H1 (cell line): ENCODE data around the gene TFPT. TPM values are rescaled to one million over a fixed set of nuclear protein-coding genes. Genes with fewer than 3 reads are reported as not detected.

Source experiments
- CTCF ChIA-PET: fragments of 300-600 bp; sonication (Branson Sonifier 250); formaldehyde crosslinking; loops from one replicate; lab custom pipeline; 2021; ENCODE audit not compliant: partially characterized antibody; lab: Charles Lee
- POLR2A ChIA-PET: fragments of 300-600 bp; sonication (Branson Sonifier 250); formaldehyde crosslinking; loops from one replicate; lab custom pipeline; 2021; ENCODE audit warnings: inconsistent platforms; ENCODE audit not compliant: partially characterized antibody; lab: Charles Lee
- DNase-seq, 2 experiments: peaks; one replicate each; pipeline versions ENCODE4 v3.0.0 to v3.0.0-alpha.2; 2010 to 2022; ENCODE audit warnings: low spot score in 2 of 2, low read depth in 1 of 2, mixed read lengths in 1 of 2
- FAIRE-seq: peaks from 2 replicates; lab custom pipeline; 2011; peaks lifted over from hg19 to GRCh38; lab: Jason Lieb, UNC
- H2AFZ ChIP-seq: 2 replicates; pipeline ENCODE4 v1.8.1; 2012; ENCODE audit warnings: low read length, inconsistent platforms
- H2AK5ac ChIP-seq: 2 replicates; pipeline ENCODE4 v1.6.1; 2013; ENCODE audit warnings: low read depth, low read length
- H2BK120ac ChIP-seq: replicated peaks from 2 replicates; pipeline ENCODE3; 2013; ENCODE audit warnings: low read depth, low read length, inconsistent platforms
- H2BK12ac ChIP-seq: 2 replicates; pipeline ENCODE4 v1.6.1; 2013; ENCODE audit warnings: low read depth, low read length
- H2BK15ac ChIP-seq: 2 replicates; pipeline ENCODE4 v1.6.1; 2013; ENCODE audit warnings: low read length
- H2BK20ac ChIP-seq: 2 replicates; pipeline ENCODE4 v1.6.1; 2013; ENCODE audit warnings: low read length
- H2BK5ac ChIP-seq: 2 replicates; pipeline ENCODE4 v1.6.1; 2013; ENCODE audit warnings: low read depth, low read length
- H3K14ac ChIP-seq: 2 replicates; pipeline ENCODE4 v1.6.1; 2013; ENCODE audit warnings: inconsistent platforms; ENCODE audit not compliant: insufficient read length
- H3K18ac ChIP-seq: 2 replicates; pipeline ENCODE4 v1.6.1; 2013; ENCODE audit warnings: low read length; ENCODE audit errors: extremely low read depth
- H3K23ac ChIP-seq: 2 replicates; pipeline ENCODE4 v1.6.1; 2013; ENCODE audit warnings: inconsistent platforms; ENCODE audit not compliant: insufficient read length
- H3K23me2 ChIP-seq: 2 replicates; pipeline ENCODE4 v1.6.1; 2013; ENCODE audit warnings: low read depth, low read length
- H3K27ac ChIP-seq: 2 replicates; pipeline ENCODE4 v1.6.1; 2011; ENCODE audit warnings: low read depth, low read length, inconsistent platforms
- H3K27me3 ChIP-seq, 4 experiments: replicated peaks in 1 of 4; 1 replicate in 1 of 4; 2 replicates in 3 of 4; pipeline versions ENCODE4 v1.6.1 to v1.8.1; 2011 to 2013; ENCODE audit warnings: low read length in 3 of 4, mild to moderate bottlenecking in 3 of 4, inconsistent platforms in 2 of 4, mixed read lengths in 2 of 4, moderate library complexity in 1 of 4; ENCODE audit not compliant: control insufficient read depth in 3 of 4, insufficient read depth in 3 of 4; ENCODE audit errors: extremely low read depth in 1 of 4
- H3K36me3 ChIP-seq, 4 experiments: 2 replicates each; pipeline versions ENCODE4 v1.6.1 to v1.8.1; 2011 to 2013; ENCODE audit warnings: mild to moderate bottlenecking in 4 of 4, low read length in 3 of 4, moderate library complexity in 2 of 4, control low read depth in 1 of 4, inconsistent platforms in 1 of 4; ENCODE audit not compliant: insufficient read depth in 4 of 4, control insufficient read depth in 2 of 4
- H3K4ac ChIP-seq: replicated peaks from 2 replicates; pipeline ENCODE3; 2013; ENCODE audit warnings: low read length, low read depth, mixed read lengths, inconsistent platforms; ENCODE audit not compliant: insufficient read length
- H3K4me1 ChIP-seq, 4 experiments: replicated peaks in 1 of 4; 1 replicate in 1 of 4; 2 replicates in 3 of 4; pipeline versions ENCODE4 v1.6.1 to v1.8.1; 2011 to 2013; ENCODE audit warnings: low read length in 3 of 4, inconsistent platforms in 2 of 4, mixed read lengths in 1 of 4; ENCODE audit not compliant: insufficient read depth in 4 of 4, control insufficient read depth in 3 of 4
- H3K4me2 ChIP-seq, 2 experiments: 2 replicates each; pipeline versions ENCODE4 v1.6.1 to v1.8.1; 2011 to 2013; ENCODE audit warnings: low read depth in 2 of 2, low read length in 2 of 2, control low read depth in 1 of 2, inconsistent platforms in 1 of 2, mild to moderate bottlenecking in 1 of 2; ENCODE audit not compliant: insufficient read depth in 1 of 2
- H3K4me3 ChIP-seq, 4 experiments: fragments of 200-600, 300-600 bp in 1 of 4; sonication (generic), shearing (Covaris generic), sonication (Bioruptor Twin) in 1 of 4; 2 replicates each; pipeline versions ENCODE4 v1.5.1 to v1.8.1; 2011 to 2016; ENCODE audit warnings: low read length in 4 of 4, low read depth in 3 of 4, control low read depth in 2 of 4, inconsistent platforms in 2 of 4, mild to moderate bottlenecking in 2 of 4, mixed read lengths in 1 of 4, moderate library complexity in 1 of 4; ENCODE audit not compliant: insufficient read depth in 2 of 4; ENCODE audit errors: extremely low read depth in 1 of 4
- H3K56ac ChIP-seq: replicated peaks from 2 replicates; pipeline ENCODE3; 2013; ENCODE audit warnings: low read depth, mild to moderate bottlenecking, mixed read lengths, low read length, inconsistent platforms; ENCODE audit not compliant: insufficient read length
- H3K79me1 ChIP-seq: 2 replicates; pipeline ENCODE4 v1.6.1; 2013; ENCODE audit warnings: low read depth, low read length, control low read depth
- H3K79me2 ChIP-seq, 2 experiments: 2 replicates each; pipeline versions ENCODE4 v1.6.1 to v1.8.1; 2012 to 2013; ENCODE audit warnings: low read length in 2 of 2, mild to moderate bottlenecking in 2 of 2, inconsistent platforms in 1 of 2; ENCODE audit not compliant: insufficient read depth in 2 of 2, control insufficient read depth in 1 of 2
- H3K9ac ChIP-seq, 4 experiments: replicated peaks in 1 of 4; 1 replicate in 1 of 4; 2 replicates in 3 of 4; pipeline versions ENCODE4 v1.6.1 to v1.8.1; 2011 to 2013; ENCODE audit warnings: low read depth in 3 of 4, low read length in 3 of 4, control low read depth in 2 of 4, mild to moderate bottlenecking in 2 of 4, moderate library complexity in 2 of 4, inconsistent platforms in 1 of 4; ENCODE audit errors: extremely low read depth in 1 of 4
- H3K9me3 ChIP-seq, 2 experiments: 2 replicates each; pipeline versions ENCODE4 v1.6.1 to v1.8.1; 2012 to 2013; ENCODE audit warnings: mild to moderate bottlenecking in 2 of 2, moderate library complexity in 2 of 2, control low read depth in 1 of 2, inconsistent platforms in 1 of 2, low read depth in 1 of 2, low read length in 1 of 2, mixed read lengths in 1 of 2; ENCODE audit not compliant: insufficient read depth in 2 of 2
- H4K20me1 ChIP-seq, 2 experiments: replicated peaks in 1 of 2; 2 replicates each; pipeline versions ENCODE3 to v1.8.1; 2011 to 2013; ENCODE audit warnings: inconsistent platforms in 2 of 2, low read length in 2 of 2, mild to moderate bottlenecking in 1 of 2; ENCODE audit not compliant: insufficient read depth in 2 of 2, control insufficient read depth in 1 of 2
- H4K5ac ChIP-seq: 2 replicates; pipeline ENCODE4 v1.6.1; 2013; ENCODE audit warnings: low read length, low read depth, mixed read lengths, inconsistent platforms; ENCODE audit not compliant: insufficient read length
- H4K8ac ChIP-seq: 2 replicates; pipeline ENCODE4 v1.8.0; 2013; ENCODE audit warnings: mild to moderate bottlenecking, moderate library complexity, low read length, inconsistent platforms; ENCODE audit not compliant: insufficient read depth; ENCODE audit errors: extremely low read depth
- H4K91ac ChIP-seq: replicated peaks from 2 replicates; pipeline ENCODE3; 2013; ENCODE audit warnings: low read length, mixed read lengths, inconsistent platforms; ENCODE audit not compliant: insufficient read length
- EGR1 ChIP-seq: IDR thresholded peaks from 2 replicates; pipeline ENCODE4 v1.6.1; 2011; ENCODE audit warnings: low read depth, low read length, borderline replicate concordance
- SP1 ChIP-seq: IDR thresholded peaks from 2 replicates; pipeline ENCODE4 v1.6.1; 2011; ENCODE audit warnings: low read depth, low read length
- WGBS, 2 experiments: shearing (Covaris generic) in 1 of 2; methylation state at CpG; one replicate each; pipeline versions ENCODE4 v1.1.6 to v1.1.7; 2013 to 2015; ENCODE audit warnings: low lambda C conversion rate in 2 of 2, mixed read lengths in 2 of 2, inconsistent platforms in 1 of 2, low coverage in 1 of 2, missing lambda C conversion rate in 1 of 2; ENCODE audit not compliant: insufficient replicate concordance in 2 of 2, insufficient coverage in 1 of 2, insufficient read length in 1 of 2; ENCODE audit errors: extremely low coverage in 1 of 2, missing lambda C conversion rate in 1 of 2; 5-methylcytosine and 5-hydroxymethylcytosine counted together
- polyA plus RNA-seq, 7 experiments: library from polyadenylated mRNA; depleted of rRNA in 3 of 7; stranded (reverse) in 5 of 7; unstranded in 2 of 7; fragments of >200 nt in 5 of 7; fragments of 200-250 nt in 2 of 7; gene quantifications; 1 replicate in 5 of 7; 2 replicates in 1 of 7; 4 replicates in 1 of 7; pipeline versions ENCODE4 v1.2.1 to v1.2.3, GENCODE V29; 2011 to 2013; ENCODE audit warnings: missing spikeins in 2 of 7, mixed read lengths in 2 of 7
- total RNA-seq: library from RNA; stranded (reverse); fragmentation: NEBNext Ultra II Directional; extraction: Animal tissue kit (Norgen Biotek cat#: 25700); gene quantifications from 2 replicates; pipeline ENCODE4 v1.2.1, GENCODE V29; 2021

Gene TFPT
- total and polyA plus RNA-seq, 2 of the 8 experiments (the other 6 are each of a cell fraction or from before 2014, with no cell fraction given): 10.4 to 17.7 TPM

DNA sequence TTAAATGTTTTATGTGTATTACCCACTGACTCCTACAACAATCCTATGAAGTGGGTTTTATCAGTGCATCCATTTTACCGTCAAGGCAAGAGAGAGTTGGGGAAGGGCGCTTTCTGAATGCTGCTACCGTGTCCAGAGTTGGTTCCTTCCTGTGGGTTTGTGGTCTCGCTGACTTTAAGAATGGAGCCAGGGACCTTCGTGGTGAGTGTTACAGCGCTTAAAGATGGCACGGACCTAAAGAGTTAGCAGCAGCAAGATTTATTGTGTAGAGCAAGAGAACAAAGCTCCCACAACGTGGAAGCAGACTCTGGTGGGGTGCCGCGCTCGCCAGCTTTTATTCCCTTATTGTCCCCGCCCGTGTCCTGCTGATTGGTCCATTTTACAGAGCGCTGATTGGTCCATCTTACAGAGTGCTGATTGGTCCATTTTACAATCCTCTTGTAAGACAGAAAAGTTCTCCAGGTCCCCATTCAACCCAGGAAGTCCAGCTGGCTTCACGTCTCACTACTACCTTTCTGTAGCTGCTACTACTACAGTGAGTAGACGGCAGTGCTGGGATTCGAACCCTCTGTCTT is 20.9 kb downstream of the TFPT start:
- Histone ChIP-seq H3K56ac (no peak overlapping the region), H4K91ac (no peak overlapping the region), H3K27me3 (peaks cover 6 to 29% (median 19%) of the 10 kb centered on the region in 4 experiments), H3K23ac (no peak overlapping the region), H3K36me3 (no peaks in the 10 kb centered on the region), H3K4ac (no peak overlapping the region), H2BK5ac (no peak overlapping the region), H3K14ac (no peak overlapping the region), H3K79me1 (no peaks in the 10 kb centered on the region), H3K9me3 (no peaks in the 10 kb centered on the region; a peak in 1 of 4 replicates), H4K8ac (no peak overlapping the region), H3K27ac (no peak overlapping the region), H2AFZ (no peak overlapping the region), H4K5ac (no peak overlapping the region), H3K4me2 (peak overlapping the region in 1 of 2 experiments; percentile 51; a peak in 1 of 4 replicates), H3K4me1 (peaks cover 0 to 5% (median 2%) of the 10 kb centered on the region in 4 experiments; a peak in 4 of 7 replicates), H3K18ac (no peak overlapping the region), H4K20me1 (no peaks in the 10 kb centered on the region), H2BK15ac (no peak overlapping the region), H3K4me3 (no peak overlapping the region), H3K9ac (no peak overlapping the region), H2AK5ac (no peak overlapping the region), H2BK12ac (no peak overlapping the region), H2BK20ac (no peak overlapping the region), H3K23me2 (peaks cover 13% of the 10 kb centered on the region; the same call in 1 of the 2 replicates), H3K79me2 (no peaks in the 10 kb centered on the region), H2BK120ac (no peak overlapping the region)
- POLR2A ChIA-PET: interaction anchor here (1.0 to 6.1 kb wide), 11 partner anchors 12 to 227 kb away, joined by 3 to 37 read pairs (median 4); partner anchors contain the start of genes CNOT3, MYADM, PRPF31 and TFPT
- 88% methylated on average over 17 of the region's 17 CpGs; no CpG with 5 or more reads in 1 of the 2 experiments for WGBS, 2 experiments
- DNase-seq (no peak), FAIRE-seq (no peak)
- TF ChIP-seq SP1 (0 out of 2 replicates have a peak, but pooled peaks have one; percentile 12), EGR1 (no peak)
- CTCF ChIA-PET: interaction anchor here (0.9 to 2.4 kb wide), 3 partner anchors 52 to 301 kb away, joined by 3 to 7 read pairs (median 5); no protein-coding TSS in a partner anchor
